ENCODE data around the gene FGF18.

The FGF18 gene

GRCh38 chr5:171422902-171423663 is 3.6 kb downstream of the FGF18 start (continued):
- TF ChIP-seq, protein P1, sequence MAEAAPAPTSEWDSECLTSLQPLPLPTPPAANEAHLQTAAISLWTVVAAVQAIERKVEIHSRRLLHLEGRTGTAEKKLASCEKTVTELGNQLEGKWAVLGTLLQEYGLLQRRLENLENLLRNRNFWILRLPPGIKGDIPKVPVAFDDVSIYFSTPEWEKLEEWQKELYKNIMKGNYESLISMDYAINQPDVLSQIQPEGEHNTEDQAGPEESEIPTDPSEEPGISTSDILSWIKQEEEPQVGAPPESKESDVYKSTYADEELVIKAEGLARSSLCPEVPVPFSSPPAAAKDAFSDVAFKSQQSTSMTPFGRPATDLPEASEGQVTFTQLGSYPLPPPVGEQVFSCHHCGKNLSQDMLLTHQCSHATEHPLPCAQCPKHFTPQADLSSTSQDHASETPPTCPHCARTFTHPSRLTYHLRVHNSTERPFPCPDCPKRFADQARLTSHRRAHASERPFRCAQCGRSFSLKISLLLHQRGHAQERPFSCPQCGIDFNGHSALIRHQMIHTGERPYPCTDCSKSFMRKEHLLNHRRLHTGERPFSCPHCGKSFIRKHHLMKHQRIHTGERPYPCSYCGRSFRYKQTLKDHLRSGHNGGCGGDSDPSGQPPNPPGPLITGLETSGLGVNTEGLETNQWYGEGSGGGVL (tag by site-specific recombination; IDR thresholded peaks at IDR 0.05) = no peak
- TF ChIP-seq ZNF302 (tag by site-specific recombination; IDR thresholded peaks at IDR 0.05; ENCODE audit: low read depth) = no peak
- TF ChIP-seq ZNF169 (tag by site-specific recombination; IDR thresholded peaks at IDR 0.05) = no peak
- TF ChIP-seq OVOL3 (tag by site-specific recombination; IDR thresholded peaks at IDR 0.05) = no peak
- TF ChIP-seq ZNF416 (tag by site-specific recombination; IDR thresholded peaks at IDR 0.05) = no peak
- TF ChIP-seq, protein P2, sequence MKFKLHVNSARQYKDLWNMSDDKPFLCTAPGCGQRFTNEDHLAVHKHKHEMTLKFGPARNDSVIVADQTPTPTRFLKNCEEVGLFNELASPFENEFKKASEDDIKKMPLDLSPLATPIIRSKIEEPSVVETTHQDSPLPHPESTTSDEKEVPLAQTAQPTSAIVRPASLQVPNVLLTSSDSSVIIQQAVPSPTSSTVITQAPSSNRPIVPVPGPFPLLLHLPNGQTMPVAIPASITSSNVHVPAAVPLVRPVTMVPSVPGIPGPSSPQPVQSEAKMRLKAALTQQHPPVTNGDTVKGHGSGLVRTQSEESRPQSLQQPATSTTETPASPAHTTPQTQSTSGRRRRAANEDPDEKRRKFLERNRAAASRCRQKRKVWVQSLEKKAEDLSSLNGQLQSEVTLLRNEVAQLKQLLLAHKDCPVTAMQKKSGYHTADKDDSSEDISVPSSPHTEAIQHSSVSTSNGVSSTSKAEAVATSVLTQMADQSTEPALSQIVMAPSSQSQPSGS (tag by site-specific recombination; IDR thresholded peaks at IDR 0.05; ENCODE audit: low read depth) = no peak
- TF ChIP-seq ZNF544 (tag by site-specific recombination; IDR thresholded peaks at IDR 0.05) = no peak

- ChIA-PET POLR2A (no interaction called here), CTCF (interaction anchor here (1.0 kb wide), 1 partner anchor 59 kb away, joined by 3 read pairs; no protein-coding TSS in a partner anchor)
- no peaks in the 10 kb centered on the region for H3K36me3 ChIP-seq (ENCODE audit: control insufficient read depth in 2 of 2, insufficient read depth in 1 of 2, low read length in 2 of 2)
- peaks cover 2% of the 10 kb centered on the region; the same call in 1 of the 2 replicates for H3K4me1 ChIP-seq (ENCODE audit: control insufficient read depth, insufficient read depth, low read length)
- TF ChIP-seq BCL6B (tag by site-specific recombination; IDR thresholded peaks at IDR 0.05) (no peak), ZBTB10 (tag by site-specific recombination; IDR thresholded peaks at IDR 0.05) (no peak), ZFP37 (tag by site-specific recombination; IDR thresholded peaks at IDR 0.05) (no peak), ZNF660 (tag by site-specific recombination; IDR thresholded peaks at IDR 0.05) (no peak), KLF9 (tag by site-specific recombination; IDR thresholded peaks at IDR 0.05; ENCODE audit: low read depth) (no peak), ZSCAN16 (tag by site-specific recombination; IDR thresholded peaks at IDR 0.05) (no peak), ZNF302 (tag by site-specific recombination; IDR thresholded peaks at IDR 0.05; ENCODE audit: low read depth) (no peak), ZNF184 (tag by site-specific recombination; IDR thresholded peaks at IDR 0.05) (no peak), BCL11A (tag by site-specific recombination; IDR thresholded peaks at IDR 0.05; ENCODE audit: low read depth) (no peak), ZNF324 (tag by site-specific recombination; IDR thresholded peaks at IDR 0.05) (no peak)
- TF ChIP-seq, protein P3, sequence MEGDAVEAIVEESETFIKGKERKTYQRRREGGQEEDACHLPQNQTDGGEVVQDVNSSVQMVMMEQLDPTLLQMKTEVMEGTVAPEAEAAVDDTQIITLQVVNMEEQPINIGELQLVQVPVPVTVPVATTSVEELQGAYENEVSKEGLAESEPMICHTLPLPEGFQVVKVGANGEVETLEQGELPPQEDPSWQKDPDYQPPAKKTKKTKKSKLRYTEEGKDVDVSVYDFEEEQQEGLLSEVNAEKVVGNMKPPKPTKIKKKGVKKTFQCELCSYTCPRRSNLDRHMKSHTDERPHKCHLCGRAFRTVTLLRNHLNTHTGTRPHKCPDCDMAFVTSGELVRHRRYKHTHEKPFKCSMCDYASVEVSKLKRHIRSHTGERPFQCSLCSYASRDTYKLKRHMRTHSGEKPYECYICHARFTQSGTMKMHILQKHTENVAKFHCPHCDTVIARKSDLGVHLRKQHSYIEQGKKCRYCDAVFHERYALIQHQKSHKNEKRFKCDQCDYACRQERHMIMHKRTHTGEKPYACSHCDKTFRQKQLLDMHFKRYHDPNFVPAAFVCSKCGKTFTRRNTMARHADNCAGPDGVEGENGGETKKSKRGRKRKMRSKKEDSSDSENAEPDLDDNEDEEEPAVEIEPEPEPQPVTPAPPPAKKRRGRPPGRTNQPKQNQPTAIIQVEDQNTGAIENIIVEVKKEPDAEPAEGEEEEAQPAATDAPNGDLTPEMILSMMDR (tag by site-specific recombination; IDR thresholded peaks at IDR 0.05) = no peak
- TF ChIP-seq, protein P4, sequence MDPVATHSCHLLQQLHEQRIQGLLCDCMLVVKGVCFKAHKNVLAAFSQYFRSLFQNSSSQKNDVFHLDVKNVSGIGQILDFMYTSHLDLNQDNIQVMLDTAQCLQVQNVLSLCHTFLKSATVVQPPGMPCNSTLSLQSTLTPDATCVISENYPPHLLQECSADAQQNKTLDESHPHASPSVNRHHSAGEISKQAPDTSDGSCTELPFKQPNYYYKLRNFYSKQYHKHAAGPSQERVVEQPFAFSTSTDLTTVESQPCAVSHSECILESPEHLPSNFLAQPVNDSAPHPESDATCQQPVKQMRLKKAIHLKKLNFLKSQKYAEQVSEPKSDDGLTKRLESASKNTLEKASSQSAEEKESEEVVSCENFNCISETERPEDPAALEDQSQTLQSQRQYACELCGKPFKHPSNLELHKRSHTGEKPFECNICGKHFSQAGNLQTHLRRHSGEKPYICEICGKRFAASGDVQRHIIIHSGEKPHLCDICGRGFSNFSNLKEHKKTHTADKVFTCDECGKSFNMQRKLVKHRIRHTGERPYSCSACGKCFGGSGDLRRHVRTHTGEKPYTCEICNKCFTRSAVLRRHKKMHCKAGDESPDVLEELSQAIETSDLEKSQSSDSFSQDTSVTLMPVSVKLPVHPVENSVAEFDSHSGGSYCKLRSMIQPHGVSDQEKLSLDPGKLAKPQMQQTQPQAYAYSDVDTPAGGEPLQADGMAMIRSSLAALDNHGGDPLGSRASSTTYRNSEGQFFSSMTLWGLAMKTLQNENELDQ (tag by site-specific recombination; IDR thresholded peaks at IDR 0.05; ENCODE audit: low read depth) = no peak
- TF ChIP-seq, protein P5, sequence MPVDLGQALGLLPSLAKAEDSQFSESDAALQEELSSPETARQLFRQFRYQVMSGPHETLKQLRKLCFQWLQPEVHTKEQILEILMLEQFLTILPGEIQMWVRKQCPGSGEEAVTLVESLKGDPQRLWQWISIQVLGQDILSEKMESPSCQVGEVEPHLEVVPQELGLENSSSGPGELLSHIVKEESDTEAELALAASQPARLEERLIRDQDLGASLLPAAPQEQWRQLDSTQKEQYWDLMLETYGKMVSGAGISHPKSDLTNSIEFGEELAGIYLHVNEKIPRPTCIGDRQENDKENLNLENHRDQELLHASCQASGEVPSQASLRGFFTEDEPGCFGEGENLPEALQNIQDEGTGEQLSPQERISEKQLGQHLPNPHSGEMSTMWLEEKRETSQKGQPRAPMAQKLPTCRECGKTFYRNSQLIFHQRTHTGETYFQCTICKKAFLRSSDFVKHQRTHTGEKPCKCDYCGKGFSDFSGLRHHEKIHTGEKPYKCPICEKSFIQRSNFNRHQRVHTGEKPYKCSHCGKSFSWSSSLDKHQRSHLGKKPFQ (tag by site-specific recombination; IDR thresholded peaks at IDR 0.05) = no peak
- H3K27ac ChIP-seq (ENCODE audit: extremely low read depth, low read depth, low read length) = no peak overlapping the region
- H3K4me3 ChIP-seq (ENCODE audit: low read depth, low read length) = no peak overlapping the region
- H3K9me3 ChIP-seq (ENCODE audit: control insufficient read depth, insufficient read depth, low read depth, low read length) = no peaks in the 10 kb centered on the region
Measured at GRCh38 chr5:171424726-171425125, 5.3 kb downstream of the FGF18 start.
